Rectal smooth muscle tissue (tissue), 1 donor: ENCODE measurements around the gene CCNL2.

Experiments
- H3K27ac ChIP-seq: one replicate; pipeline ENCODE4 v1.7.0; 2013; ENCODE audit warnings: low read depth, low read length, inconsistent platforms
- H3K27me3 ChIP-seq: one replicate; pipeline ENCODE4 v1.7.0; 2013; ENCODE audit warnings: low read length; ENCODE audit not compliant: control insufficient read depth, insufficient read depth
- H3K36me3 ChIP-seq: one replicate; pipeline ENCODE4 v1.7.0; 2013; ENCODE audit warnings: low read length; ENCODE audit not compliant: control insufficient read depth, insufficient read depth
- H3K4me1 ChIP-seq: one replicate; pipeline ENCODE4 v1.7.0; 2013; ENCODE audit warnings: low read length; ENCODE audit not compliant: control insufficient read depth, insufficient read depth
- H3K4me3 ChIP-seq: one replicate; pipeline ENCODE4 v1.7.0; 2013; ENCODE audit warnings: low read length
- H3K9ac ChIP-seq: one replicate; pipeline ENCODE4 v1.7.0; 2013; ENCODE audit warnings: low read length

CCNL2 gene

DNA sequence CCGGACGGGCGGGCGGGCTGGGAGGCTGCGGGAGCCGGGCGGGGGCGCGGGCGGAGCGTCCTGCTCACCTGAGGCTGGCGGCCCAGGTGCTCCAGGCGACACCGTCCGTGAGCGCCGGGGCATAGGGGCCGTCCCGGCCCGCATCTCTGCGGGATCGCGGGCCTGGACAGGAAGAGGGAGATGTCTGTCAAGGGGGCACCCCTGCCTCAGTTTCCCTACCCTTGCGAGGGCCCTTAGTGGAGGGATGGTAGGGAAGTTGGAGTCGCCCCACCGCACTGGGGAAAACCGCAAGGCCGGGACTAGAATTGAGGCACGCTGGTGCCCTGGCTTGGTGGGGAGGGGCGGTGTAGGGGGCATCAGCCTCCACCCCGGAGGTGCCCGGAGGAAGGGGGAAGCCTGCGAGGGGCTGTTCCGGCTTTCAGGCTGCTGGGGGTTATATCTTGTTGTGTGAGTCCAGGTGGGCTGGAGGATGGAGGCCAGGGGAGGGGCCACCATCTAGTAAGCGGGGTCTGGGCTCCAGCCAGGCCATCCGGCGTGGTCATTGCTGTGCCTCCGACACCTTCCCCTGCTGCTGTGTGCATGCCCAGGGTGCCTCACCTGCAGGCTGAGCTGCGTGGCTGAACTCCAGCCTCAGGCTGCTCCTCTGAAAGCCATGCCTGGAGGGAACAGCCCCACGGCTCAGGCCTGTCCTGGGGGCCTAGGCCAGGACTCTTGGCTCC lies 36.9 kb upstream of the CCNL2 start:
- H3K27me3 ChIP-seq, result no peaks in the 10 kb centered on the region
- peak overlapping the region; percentile 11 for H3K27ac ChIP-seq
- H3K36me3 ChIP-seq, result no peaks in the 10 kb centered on the region
- H3K9ac ChIP-seq, result no peak overlapping the region
- peak overlapping the region; percentile 62 for H3K4me3 ChIP-seq
- H3K4me1 ChIP-seq, result peaks cover 39% of the 10 kb centered on the region

- Histone ChIP-seq H3K4me1 (peaks cover 43% of the 10 kb centered on the region), H3K4me3 (peak within 1 kb of the TSS; percentile 68)
These were observed 36.2 kb upstream of the CCNL2 start, which contains the start of gene VWA1 for GRCh38 chr1:1435106-1435903. Gene VWA1, plus strand, starts transcription at chr1:1435690. Its CDS starts 59 bp downstream, at chr1:1435749.

GRCh38 chr1:1434824-1435105 lies 35.6 kb upstream of the CCNL2 start:
- H3K36me3 ChIP-seq, result no peaks in the 10 kb centered on the region
- H3K27ac ChIP-seq, result peak overlapping the region; percentile 98
- no peak overlapping the region for H3K9ac ChIP-seq
- H3K4me3 ChIP-seq, result peak overlapping the region; percentile 68
- peaks cover 48% of the 10 kb centered on the region for H3K4me1 ChIP-seq
- H3K27me3 ChIP-seq, result no peaks in the 10 kb centered on the region

More at GRCh38 chr1:1435106-1435903, 36.2 kb upstream of the CCNL2 start, which contains the start of gene VWA1:
- Histone ChIP-seq H3K27me3 (no peaks in the 10 kb centered on the region), H3K9ac (peak within 1 kb of the TSS; percentile 45), H3K27ac (peak within 1 kb of the TSS; percentile 98), H3K36me3 (no peaks in the 10 kb centered on the region)

DNA sequence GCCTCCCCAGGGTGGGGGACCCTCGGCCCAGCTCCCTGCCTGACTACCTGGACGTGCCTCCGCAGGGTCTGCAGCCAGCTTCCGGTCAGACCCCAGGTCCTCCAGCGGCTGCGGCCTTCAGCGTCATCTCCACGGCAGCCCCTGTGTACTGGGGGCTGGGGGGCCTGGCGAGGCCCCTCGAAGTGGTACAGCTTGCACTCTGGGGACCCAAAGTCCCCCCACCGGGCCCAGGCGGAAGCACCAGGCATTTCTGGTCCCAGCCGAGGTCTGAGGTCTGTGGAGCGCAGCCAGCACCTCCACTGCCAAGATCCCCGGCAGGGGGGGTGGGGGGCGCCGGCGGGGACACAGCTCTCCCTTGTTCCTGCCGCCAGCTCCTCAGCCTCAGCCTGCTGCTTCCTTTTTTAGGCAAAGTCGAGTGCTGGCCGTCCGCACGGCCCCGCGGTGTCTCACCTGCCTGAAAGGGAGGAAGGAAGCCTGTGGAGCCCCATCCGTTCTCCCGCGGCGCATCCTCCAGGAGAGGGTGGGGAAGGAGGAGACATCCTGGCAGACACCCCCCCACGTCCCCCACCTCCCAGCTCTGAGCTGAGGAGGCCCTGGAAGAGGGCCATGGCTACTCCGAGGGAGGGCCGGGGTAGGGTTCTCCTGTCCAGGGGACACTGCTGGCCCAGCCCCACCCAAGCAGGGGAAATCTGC lies 35.1 kb upstream of the CCNL2 start:
- Histone ChIP-seq H3K27ac (peak overlapping the region; percentile 98), H3K9ac (no peak overlapping the region), H3K27me3 (no peaks in the 10 kb centered on the region), H3K4me3 (peak overlapping the region; percentile 68), H3K36me3 (no peaks in the 10 kb centered on the region), H3K4me1 (peaks cover 53% of the 10 kb centered on the region)

- H3K9ac ChIP-seq, result peak overlapping the region; percentile 32
- peaks cover 53% of the 10 kb centered on the region for H3K4me1 ChIP-seq
- H3K4me3 ChIP-seq, result peak overlapping the region; percentile 68
- H3K36me3 ChIP-seq, result no peaks in the 10 kb centered on the region
- H3K27me3 ChIP-seq, result no peaks in the 10 kb centered on the region
- H3K27ac ChIP-seq, result peak overlapping the region; percentile 98
These were observed 34.6 kb upstream of the CCNL2 start for GRCh38 chr1:1433804-1434130.

DNA sequence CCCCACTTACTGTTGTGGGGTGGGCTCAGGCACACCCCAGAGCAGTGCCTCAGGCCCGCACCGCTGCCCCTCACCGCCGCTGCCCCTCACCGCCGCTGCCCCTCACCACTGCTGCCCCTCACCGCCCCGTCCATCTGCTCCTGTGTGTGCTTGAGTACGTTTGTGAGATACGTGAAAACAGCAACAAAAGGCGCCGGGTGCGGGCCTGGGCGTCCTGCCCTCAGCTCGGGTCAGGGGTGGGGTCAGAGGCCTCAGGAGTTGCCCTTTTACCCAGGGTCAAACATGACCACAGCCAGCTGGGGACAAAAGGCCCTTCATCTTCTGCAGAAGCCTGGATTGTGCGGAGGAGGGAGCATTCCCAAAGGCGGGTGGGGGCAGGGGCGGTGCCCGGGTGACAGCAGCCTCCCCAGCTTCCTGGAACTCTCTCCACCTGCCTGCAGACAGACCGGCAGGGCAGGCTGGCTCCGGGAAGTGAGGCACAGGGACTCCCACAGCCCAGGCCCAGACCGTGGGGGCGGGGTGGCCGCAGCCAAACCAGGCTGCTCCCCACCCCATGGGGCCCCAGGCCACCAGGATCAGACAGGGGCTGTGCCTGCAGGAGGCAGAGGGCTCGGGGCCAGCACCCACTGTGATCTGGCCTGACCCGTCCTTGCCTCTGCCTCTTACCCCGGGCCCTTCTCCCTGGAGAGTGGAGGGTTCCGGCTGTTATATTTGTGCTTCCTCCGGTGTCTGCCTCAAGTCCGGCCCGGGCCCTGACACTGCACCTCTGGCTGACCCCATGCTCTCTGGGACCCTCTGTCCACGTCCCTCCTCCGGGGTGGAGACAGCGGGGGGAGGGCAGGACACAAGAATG lies 34.0 kb upstream of the CCNL2 start:
- peak overlapping the region; percentile 98 for H3K27ac ChIP-seq
- H3K4me3 ChIP-seq, result peak overlapping the region; percentile 68
- H3K9ac ChIP-seq, result peak overlapping the region; percentile 32
- H3K27me3 ChIP-seq, result no peaks in the 10 kb centered on the region
- H3K36me3 ChIP-seq, result no peaks in the 10 kb centered on the region
- H3K4me1 ChIP-seq, result peaks cover 53% of the 10 kb centered on the region

- peaks cover 53% of the 10 kb centered on the region for H3K4me1 ChIP-seq
- H3K27me3 ChIP-seq, result no peaks in the 10 kb centered on the region
- no peak overlapping the region for H3K4me3 ChIP-seq
- peak overlapping the region; percentile 2 for H3K9ac ChIP-seq
- H3K36me3 ChIP-seq, result no peaks in the 10 kb centered on the region
- peak overlapping the region; percentile 98 for H3K27ac ChIP-seq
These were observed 33.3 kb upstream of the CCNL2 start for GRCh38 chr1:1432274-1432950.

DNA sequence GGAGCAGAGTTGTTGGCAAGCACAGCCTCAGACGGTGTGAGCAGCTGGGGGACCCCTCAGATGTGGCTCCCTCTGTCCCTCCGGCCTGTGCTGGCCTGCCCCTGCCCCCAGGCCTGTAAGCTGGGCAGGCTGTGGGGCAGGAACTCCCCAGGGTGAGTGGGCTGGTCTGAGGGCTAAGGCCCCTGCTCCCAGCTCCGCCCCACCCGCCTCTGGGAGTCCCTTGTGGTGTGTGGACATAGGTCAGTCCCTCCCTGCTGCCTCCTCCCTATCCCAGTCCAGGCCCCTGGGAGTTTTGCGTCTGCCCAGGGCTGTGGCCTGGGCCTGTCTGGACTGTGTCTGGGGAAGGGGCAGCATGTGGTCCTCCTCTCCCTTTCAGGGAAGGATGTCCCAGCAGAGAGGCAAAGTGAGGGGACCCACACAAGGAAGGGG lies 32.7 kb upstream of the CCNL2 start:
- H3K9ac ChIP-seq, result peak overlapping the region; percentile 2
- peaks cover 49% of the 10 kb centered on the region for H3K4me1 ChIP-seq
- no peak overlapping the region for H3K4me3 ChIP-seq
- H3K27me3 ChIP-seq, result no peaks in the 10 kb centered on the region
- H3K36me3 ChIP-seq, result no peaks in the 10 kb centered on the region
- peak overlapping the region; percentile 98 for H3K27ac ChIP-seq

DNA sequence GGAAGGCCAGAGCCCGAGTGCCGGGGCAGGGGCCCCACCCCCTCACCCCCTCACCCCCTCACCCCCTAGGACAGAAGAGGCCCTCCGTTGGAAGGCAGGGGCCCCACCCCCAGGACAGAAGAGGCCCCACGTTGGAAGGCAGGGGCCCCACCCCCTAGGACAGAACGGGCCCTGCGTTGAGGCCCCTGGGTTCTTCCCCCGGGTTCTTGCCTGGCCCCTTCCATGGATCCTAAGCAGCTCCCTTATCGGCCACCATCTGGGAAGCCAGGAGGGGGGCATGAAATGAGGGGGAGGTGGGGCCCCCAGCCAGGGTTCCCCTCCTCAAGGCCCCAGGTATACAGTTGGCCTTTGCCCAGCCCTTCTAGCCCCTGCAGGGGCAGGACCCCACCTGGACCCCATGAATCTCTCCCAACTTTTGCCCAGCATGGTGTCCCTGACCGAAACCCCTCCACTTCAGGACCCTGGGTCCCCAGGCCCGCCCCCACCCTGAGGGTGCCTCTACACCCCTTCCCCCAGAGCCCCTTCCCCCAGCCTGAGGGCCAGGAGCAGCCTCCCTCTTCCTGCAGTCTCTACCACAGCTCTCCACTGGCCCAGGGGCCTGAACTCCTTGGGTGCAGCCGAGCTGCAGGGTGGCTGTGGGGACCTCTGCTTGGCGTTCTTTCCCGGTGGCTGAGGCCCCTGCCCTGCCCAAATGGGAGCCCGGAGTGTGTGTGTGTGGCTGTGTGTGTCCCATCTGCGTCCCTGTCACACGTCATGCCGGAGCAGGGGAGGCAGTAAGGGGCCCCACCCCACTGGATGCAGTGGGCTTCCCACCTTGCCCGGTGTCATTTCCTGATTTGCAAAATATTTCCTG lies 32.1 kb upstream of the CCNL2 start:
- no peak overlapping the region for H3K4me3 ChIP-seq

GRCh38 chr1:1430114-1430982 lies 31.2 kb upstream of the CCNL2 start:
- Histone ChIP-seq H3K27ac (peak overlapping the region; percentile 98), H3K4me1 (peaks cover 49% of the 10 kb centered on the region), H3K4me3 (peak overlapping the region; percentile 44), H3K9ac (peak overlapping the region; percentile 11), H3K27me3 (no peaks in the 10 kb centered on the region), H3K36me3 (no peaks in the 10 kb centered on the region)

More for the DNA sequence above, 32.1 kb upstream of the CCNL2 start:
- Histone ChIP-seq H3K4me1 (peaks cover 49% of the 10 kb centered on the region), H3K27ac (peak overlapping the region; percentile 98), H3K36me3 (no peaks in the 10 kb centered on the region), H3K9ac (no peak overlapping the region), H3K27me3 (no peaks in the 10 kb centered on the region)
